C4-2B (cell line): Measurements from ENCODE around the gene KRT3.

Source experiments
- H3K27ac ChIP-seq: fragments of 450-650 bp; 2 replicates; pipeline ENCODE4 v1.5.1; 2017
- ZFX ChIP-seq: fragments of 450-650 bp; IDR thresholded peaks from 2 replicates; pipeline ENCODE4 v1.6.1; 2017
- TF ChIP-seq, protein P1 (sequence below): fragments of 450-650 bp; conservative IDR thresholded peaks from 2 replicates; pipeline ENCODE4 v1.5.1; 2017; ENCODE audit warnings: mild to moderate bottlenecking

Gene KRT3

GRCh38 chr12:52787324-52788191, 8.4 kb downstream of the KRT3 start:
- TF ChIP-seq, protein P1, sequence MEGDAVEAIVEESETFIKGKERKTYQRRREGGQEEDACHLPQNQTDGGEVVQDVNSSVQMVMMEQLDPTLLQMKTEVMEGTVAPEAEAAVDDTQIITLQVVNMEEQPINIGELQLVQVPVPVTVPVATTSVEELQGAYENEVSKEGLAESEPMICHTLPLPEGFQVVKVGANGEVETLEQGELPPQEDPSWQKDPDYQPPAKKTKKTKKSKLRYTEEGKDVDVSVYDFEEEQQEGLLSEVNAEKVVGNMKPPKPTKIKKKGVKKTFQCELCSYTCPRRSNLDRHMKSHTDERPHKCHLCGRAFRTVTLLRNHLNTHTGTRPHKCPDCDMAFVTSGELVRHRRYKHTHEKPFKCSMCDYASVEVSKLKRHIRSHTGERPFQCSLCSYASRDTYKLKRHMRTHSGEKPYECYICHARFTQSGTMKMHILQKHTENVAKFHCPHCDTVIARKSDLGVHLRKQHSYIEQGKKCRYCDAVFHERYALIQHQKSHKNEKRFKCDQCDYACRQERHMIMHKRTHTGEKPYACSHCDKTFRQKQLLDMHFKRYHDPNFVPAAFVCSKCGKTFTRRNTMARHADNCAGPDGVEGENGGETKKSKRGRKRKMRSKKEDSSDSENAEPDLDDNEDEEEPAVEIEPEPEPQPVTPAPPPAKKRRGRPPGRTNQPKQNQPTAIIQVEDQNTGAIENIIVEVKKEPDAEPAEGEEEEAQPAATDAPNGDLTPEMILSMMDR: no peak
- TF ChIP-seq ZFX: no peak
- H3K27ac ChIP-seq: no peak overlapping the region

- TF ChIP-seq, protein P1: no peak
- no peak for TF ChIP-seq ZFX
These were observed 11.0 kb downstream of the KRT3 start for GRCh38 chr12:52784909-52785308.

GRCh38 chr12:52783563-52784316, 12.2 kb downstream of the KRT3 start:
- no peak for TF ChIP-seq ZFX
- TF ChIP-seq, protein P1: no peak
- H3K27ac ChIP-seq: no peak overlapping the region

More at GRCh38 chr12:52784909-52785308, 11.0 kb downstream of the KRT3 start:
- no peak overlapping the region; the same call in 1 of the 2 replicates for H3K27ac ChIP-seq

DNA sequence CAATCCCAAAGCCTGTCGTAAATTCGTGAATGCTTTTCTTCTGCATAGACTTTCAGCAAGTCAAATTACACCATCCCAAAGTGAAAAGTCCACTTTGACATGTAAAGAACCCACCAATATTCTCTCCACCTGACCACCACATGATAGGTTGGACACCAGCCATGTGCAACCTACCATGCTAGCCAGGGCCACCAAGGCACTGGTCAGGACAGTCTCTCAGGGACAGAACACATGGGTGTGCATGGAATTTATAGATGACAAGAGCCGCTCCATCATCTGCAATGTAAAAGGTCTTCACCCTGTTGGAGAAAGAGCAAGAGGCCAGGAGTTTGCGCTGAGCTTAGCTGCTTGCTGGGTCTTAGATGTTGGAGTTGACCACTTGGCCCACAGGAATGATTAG, 13.4 kb downstream of the KRT3 start:
- H3K27ac ChIP-seq: no peak overlapping the region
- TF ChIP-seq, protein P1: no peak
- TF ChIP-seq ZFX: no peak

DNA sequence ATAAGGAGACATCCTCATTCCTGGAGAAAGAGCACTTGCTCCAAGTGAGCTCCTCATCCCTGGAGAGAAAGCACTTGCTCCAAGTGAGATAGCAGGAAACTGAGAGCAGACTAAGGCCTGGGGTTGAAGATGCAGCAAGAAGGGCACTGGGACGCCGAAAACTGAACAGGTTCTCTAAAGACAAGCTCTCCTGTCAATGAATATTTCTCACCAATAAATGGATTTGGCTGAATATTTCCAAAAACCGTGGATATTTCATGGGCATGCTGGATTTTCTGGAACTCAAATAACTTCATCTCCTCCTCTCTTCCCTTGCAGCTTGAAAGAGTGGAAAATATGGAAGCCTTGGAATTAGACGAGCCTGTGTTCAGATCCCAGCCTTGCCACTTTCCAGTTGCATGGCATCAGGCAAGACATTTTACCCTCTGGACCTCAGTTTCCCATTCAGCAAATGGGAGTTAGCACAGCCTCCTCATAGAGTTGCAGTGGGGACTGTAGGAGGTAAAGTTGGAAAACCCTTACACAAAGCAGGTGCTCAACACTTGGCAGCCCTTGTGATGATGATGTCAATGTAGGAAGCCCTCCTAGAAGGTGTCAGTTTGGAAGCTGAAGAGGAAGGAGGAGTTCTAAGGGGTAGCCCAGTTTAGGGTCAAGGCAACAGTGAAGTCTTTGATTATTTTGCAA, 14.4 kb downstream of the KRT3 start:
- no peak overlapping the region for H3K27ac ChIP-seq
- TF ChIP-seq, protein P1: no peak
- TF ChIP-seq ZFX: no peak

DNA sequence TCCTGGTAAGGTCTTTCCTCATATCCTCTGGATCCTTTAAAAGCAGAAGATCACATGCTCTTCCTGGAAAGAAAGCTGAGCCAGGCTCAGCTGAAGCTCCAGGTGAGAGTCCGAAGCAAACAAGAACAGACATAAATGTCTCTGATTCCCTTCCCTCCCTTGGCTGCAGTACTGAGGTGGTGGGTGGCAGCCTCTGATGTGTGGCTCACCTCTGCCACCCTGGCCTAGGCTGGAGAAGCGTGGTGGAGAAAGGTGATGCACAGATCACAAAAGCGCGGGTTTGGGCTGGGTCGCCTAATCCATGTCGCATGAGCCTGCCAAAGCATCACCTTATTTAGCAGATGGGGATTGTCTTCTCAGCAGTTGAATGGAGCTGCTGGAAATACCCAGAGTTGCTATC, 16.0 kb downstream of the KRT3 start:
- TF ChIP-seq ZFX: no peak
- TF ChIP-seq, protein P1: no peak
- H3K27ac ChIP-seq: no peak overlapping the region
